Measurements from ENCODE around the gene KRT82. TPM values are rescaled to one million over a fixed set of nuclear protein-coding genes. Genes with fewer than 3 reads are reported as not detected.

The KRT82 gene
- total and polyA plus RNA-seq, 2 experiments from 2014 or later, result not detected

GRCh38 chr12:52446367-52447045 is 40.4 kb upstream of the KRT82 start:
- no peak for DNase-seq (ENCODE audit: low spot score)
- Histone ChIP-seq H2AFZ (no peak overlapping the region), H3K36me3 (ENCODE audit: insufficient read depth) (no peaks in the 10 kb centered on the region), H3K4me3 (no peak overlapping the region), H3K4me1 (ENCODE audit: insufficient read depth) (peaks cover 5% of the 10 kb centered on the region; the same call in 1 of the 2 replicates), H3K79me2 (replicated peaks; ENCODE audit: insufficient read depth) (no peaks in the 10 kb centered on the region), H3K27ac (ENCODE audit: low read depth) (no peak overlapping the region), H3F3A (replicated peaks; ENCODE audit: low read depth) (no peaks in the 10 kb centered on the region), H3K4me2 (no peak overlapping the region), H3K9me2 (ENCODE audit: insufficient read depth) (no peaks in the 10 kb centered on the region), H3K27me3 (ENCODE audit: insufficient read depth) (no peaks in the 10 kb centered on the region), H4K20me1 (replicated peaks; ENCODE audit: insufficient read depth) (no peaks in the 10 kb centered on the region)
- peaks cover 17% of the 10 kb centered on the region for H3K4me1 Mint-ChIP-seq
- no peaks in the 10 kb centered on the region; the same call in 2 of the 3 replicates for H3K36me3 Mint-ChIP-seq (ENCODE audit: low read depth)
- no peak for TF ChIP-seq JUNB (IDR thresholded peaks at IDR 0.05; ENCODE audit: unreplicated experiment)
- TF ChIP-seq, protein P1, sequence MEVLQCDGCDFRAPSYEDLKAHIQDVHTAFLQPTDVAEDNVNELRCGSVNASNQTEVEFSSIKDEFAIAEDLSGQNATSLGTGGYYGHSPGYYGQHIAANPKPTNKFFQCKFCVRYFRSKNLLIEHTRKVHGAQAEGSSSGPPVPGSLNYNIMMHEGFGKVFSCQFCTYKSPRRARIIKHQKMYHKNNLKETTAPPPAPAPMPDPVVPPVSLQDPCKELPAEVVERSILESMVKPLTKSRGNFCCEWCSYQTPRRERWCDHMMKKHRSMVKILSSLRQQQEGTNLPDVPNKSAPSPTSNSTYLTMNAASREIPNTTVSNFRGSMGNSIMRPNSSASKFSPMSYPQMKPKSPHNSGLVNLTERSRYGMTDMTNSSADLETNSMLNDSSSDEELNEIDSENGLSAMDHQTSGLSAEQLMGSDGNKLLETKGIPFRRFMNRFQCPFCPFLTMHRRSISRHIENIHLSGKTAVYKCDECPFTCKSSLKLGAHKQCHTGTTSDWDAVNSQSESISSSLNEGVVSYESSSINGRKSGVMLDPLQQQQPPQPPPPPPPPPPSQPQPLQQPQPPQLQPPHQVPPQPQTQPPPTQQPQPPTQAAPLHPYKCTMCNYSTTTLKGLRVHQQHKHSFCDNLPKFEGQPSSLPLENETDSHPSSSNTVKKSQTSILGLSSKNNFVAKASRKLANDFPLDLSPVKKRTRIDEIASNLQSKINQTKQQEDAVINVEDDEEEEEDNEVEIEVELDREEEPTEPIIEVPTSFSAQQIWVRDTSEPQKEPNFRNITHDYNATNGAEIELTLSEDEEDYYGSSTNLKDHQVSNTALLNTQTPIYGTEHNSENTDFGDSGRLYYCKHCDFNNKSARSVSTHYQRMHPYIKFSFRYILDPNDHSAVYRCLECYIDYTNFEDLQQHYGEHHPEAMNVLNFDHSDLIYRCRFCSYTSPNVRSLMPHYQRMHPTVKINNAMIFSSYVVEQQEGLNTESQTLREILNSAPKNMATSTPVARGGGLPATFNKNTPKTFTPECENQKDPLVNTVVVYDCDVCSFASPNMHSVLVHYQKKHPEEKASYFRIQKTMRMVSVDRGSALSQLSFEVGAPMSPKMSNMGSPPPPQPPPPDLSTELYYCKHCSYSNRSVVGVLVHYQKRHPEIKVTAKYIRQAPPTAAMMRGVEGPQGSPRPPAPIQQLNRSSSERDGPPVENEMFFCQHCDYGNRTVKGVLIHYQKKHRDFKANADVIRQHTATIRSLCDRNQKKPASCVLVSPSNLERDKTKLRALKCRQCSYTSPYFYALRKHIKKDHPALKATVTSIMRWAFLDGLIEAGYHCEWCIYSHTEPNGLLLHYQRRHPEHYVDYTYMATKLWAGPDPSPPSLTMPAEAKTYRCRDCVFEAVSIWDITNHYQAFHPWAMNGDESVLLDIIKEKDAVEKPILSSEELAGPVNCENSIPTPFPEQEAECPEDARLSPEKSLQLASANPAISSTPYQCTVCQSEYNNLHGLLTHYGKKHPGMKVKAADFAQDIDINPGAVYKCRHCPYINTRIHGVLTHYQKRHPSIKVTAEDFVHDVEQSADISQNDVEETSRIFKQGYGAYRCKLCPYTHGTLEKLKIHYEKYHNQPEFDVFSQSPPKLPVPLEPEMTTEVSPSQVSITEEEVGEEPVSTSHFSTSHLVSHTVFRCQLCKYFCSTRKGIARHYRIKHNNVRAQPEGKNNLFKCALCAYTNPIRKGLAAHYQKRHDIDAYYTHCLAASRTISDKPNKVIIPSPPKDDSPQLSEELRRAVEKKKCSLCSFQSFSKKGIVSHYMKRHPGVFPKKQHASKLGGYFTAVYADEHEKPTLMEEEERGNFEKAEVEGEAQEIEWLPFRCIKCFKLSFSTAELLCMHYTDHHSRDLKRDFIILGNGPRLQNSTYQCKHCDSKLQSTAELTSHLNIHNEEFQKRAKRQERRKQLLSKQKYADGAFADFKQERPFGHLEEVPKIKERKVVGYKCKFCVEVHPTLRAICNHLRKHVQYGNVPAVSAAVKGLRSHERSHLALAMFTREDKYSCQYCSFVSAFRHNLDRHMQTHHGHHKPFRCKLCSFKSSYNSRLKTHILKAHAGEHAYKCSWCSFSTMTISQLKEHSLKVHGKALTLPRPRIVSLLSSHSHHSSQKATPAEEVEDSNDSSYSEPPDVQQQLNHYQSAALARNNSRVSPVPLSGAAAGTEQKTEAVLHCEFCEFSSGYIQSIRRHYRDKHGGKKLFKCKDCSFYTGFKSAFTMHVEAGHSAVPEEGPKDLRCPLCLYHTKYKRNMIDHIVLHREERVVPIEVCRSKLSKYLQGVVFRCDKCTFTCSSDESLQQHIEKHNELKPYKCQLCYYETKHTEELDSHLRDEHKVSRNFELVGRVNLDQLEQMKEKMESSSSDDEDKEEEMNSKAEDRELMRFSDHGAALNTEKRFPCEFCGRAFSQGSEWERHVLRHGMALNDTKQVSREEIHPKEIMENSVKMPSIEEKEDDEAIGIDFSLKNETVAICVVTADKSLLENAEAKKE (CRISPR knock-in tag; IDR thresholded peaks at IDR 0.05), result no peak
- no peak for TF ChIP-seq ZNF114 (CRISPR knock-in tag; IDR thresholded peaks at IDR 0.05)
- TF ChIP-seq EZH2phosphoT487 (IDR thresholded peaks at IDR 0.05; ENCODE audit: unreplicated experiment), result no peak
- TF ChIP-seq CTCF (conservative IDR thresholded peaks at IDR 0.05; ENCODE audit: low read depth in 2 of 2), result no peak
- TF ChIP-seq STAT1 (IDR thresholded peaks at IDR 0.05; ENCODE audit: unreplicated experiment), result no peak
- TF ChIP-seq NANOG (IDR thresholded peaks at IDR 0.05; ENCODE audit: borderline replicate concordance), result no peak
- TF ChIP-seq CREB1 (CRISPR knock-in tag; IDR thresholded peaks at IDR 0.05; ENCODE audit: low read depth), result no peak
- TF ChIP-seq REST (IDR thresholded peaks at IDR 0.05; ENCODE audit: unreplicated experiment), result no peak
- TF ChIP-seq ZNF331 (CRISPR knock-in tag; IDR thresholded peaks at IDR 0.05; ENCODE audit: low read depth), result no peak
- TF ChIP-seq ETS1 (IDR thresholded peaks at IDR 0.05), result no peak
- no peak for TF ChIP-seq EZH2 (IDR thresholded peaks at IDR 0.05; ENCODE audit: low read depth, unreplicated experiment)
- no peaks in the 10 kb centered on the region; the same call in 1 of the 3 replicates for H3K9me3 Mint-ChIP-seq
- no peak for ATAC-seq
- peaks cover 2% of the 10 kb centered on the region for H3K27me3 Mint-ChIP-seq (ENCODE audit: insufficient read depth, low read depth, poor library complexity)
- no peak overlapping the region for H3K4me3 Mint-ChIP-seq
- H3K27ac Mint-ChIP-seq, result no peak overlapping the region
